Suprapubic skin (tissue), 4 donors: ENCODE results near the gene SCLT1. TPM values are rescaled to one million over a fixed set of nuclear protein-coding genes. Genes with fewer than 3 reads are reported as not detected.

ENCODE experiments used
- DNase-seq, 2 donors: peaks; one replicate each; pipeline ENCODE4 v3.0.0-alpha.2; 2019; ENCODE audit warnings: low spot score in 2 of 2
- H3K27ac ChIP-seq: fragments of 200-600 bp; sonication (generic); one replicate; pipeline ENCODE4 v1.5.1; 2019
- H3K27me3 ChIP-seq: fragments of 200-600 bp; sonication (generic); one replicate; pipeline ENCODE4 v1.5.1; 2019
- H3K36me3 ChIP-seq: fragments of 200-600 bp; sonication (generic); one replicate; pipeline ENCODE4 v1.5.1; 2019
- H3K4me1 ChIP-seq: fragments of 200-600 bp; sonication (generic); one replicate; pipeline ENCODE4 v1.5.1; 2019
- H3K4me3 ChIP-seq: fragments of 200-600 bp; sonication (generic); one replicate; pipeline ENCODE4 v1.5.1; 2019; ENCODE audit warnings: mild to moderate bottlenecking
- H3K9me3 ChIP-seq: fragments of 200-600 bp; sonication (generic); one replicate; pipeline ENCODE4 v1.5.1; 2019
- CTCF ChIP-seq, 2 donors: fragments of 200-600 bp in 1 of 2; fragments of 450-650 bp in 1 of 2; sonication (generic) in 1 of 2; IDR thresholded peaks; one replicate each; pipeline ENCODE4 v1.5.1; 2016 to 2019; ENCODE audit warnings: antibody characterized with exemption in 2 of 2, mild to moderate bottlenecking in 1 of 2, moderate library complexity in 1 of 2
- EP300 ChIP-seq: sonication (generic); formaldehyde crosslinking; IDR thresholded peaks from one replicate; pipeline ENCODE4 v1.6.1; 2017; ENCODE audit warnings: antibody characterized with exemption
- POLR2A ChIP-seq, 2 donors: fragments of 450-650 bp; IDR thresholded peaks; one replicate each; pipeline ENCODE4 v1.6.1; 2017; ENCODE audit warnings: antibody characterized with exemption in 2 of 2, mild to moderate bottlenecking in 2 of 2, moderate library complexity in 2 of 2
- POLR2AphosphoS5 ChIP-seq, 3 donors: sonication (generic); formaldehyde crosslinking; IDR thresholded peaks; one replicate each; pipeline ENCODE4 v1.6.1; 2017; ENCODE audit warnings: antibody characterized with exemption in 3 of 3
- WGBS: methylation state at CpG from one replicate; pipeline ENCODE4 v1.1.5; 2018; 5-methylcytosine and 5-hydroxymethylcytosine counted together
- total RNA-seq, 4 donors: library from RNA; depleted of rRNA; stranded (reverse); fragments of >200 nt; gene quantifications; one replicate each; pipeline ENCODE4 v1.1.0, GENCODE V29; 2016

SCLT1 gene
- total RNA-seq, 4 donors from 2014 or later: 7.6 to 17.2 (median 9.6) TPM

GRCh38 chr4:128844931-128845330 lies 248.4 kb downstream of the SCLT1 start:
- DNase-seq: no peak
- TF ChIP-seq POLR2A (IDR thresholded peaks at IDR 0.05) (no peak), CTCF (IDR thresholded peaks at IDR 0.05) (no peak), POLR2AphosphoS5 (IDR thresholded peaks at IDR 0.05) (no peak), EP300 (no peak)
- Histone ChIP-seq H3K27ac (peak overlapping the region; percentile 63), H3K27me3 (no peaks in the 10 kb centered on the region), H3K4me1 (peaks cover 7% of the 10 kb centered on the region), H3K9me3 (no peaks in the 10 kb centered on the region), H3K36me3 (peaks cover 60% of the 10 kb centered on the region), H3K4me3 (no peak overlapping the region)
- WGBS: 80% methylated on average over 4 of the region's 4 CpGs

- peaks cover 18% of the 10 kb centered on the region for H3K4me1 ChIP-seq
These were observed 251.9 kb downstream of the SCLT1 start for GRCh38 chr4:128841402-128841801.

GRCh38 chr4:128840711-128841318 lies 252.5 kb downstream of the SCLT1 start:
- H3K4me1 ChIP-seq: peaks cover 20% of the 10 kb centered on the region
- TF ChIP-seq EP300: no peak
- TF ChIP-seq POLR2A (IDR thresholded peaks at IDR 0.05): no peak
- TF ChIP-seq POLR2AphosphoS5 (IDR thresholded peaks at IDR 0.05): no peak
- no peak for TF ChIP-seq CTCF (IDR thresholded peaks at IDR 0.05)
- no peak overlapping the region for H3K27ac ChIP-seq

More at GRCh38 chr4:128841402-128841801, 251.9 kb downstream of the SCLT1 start:
- H3K4me3 ChIP-seq: no peak overlapping the region
- no peaks in the 10 kb centered on the region for H3K9me3 ChIP-seq
- TF ChIP-seq POLR2A (IDR thresholded peaks at IDR 0.05) (no peak), EP300 (no peak), POLR2AphosphoS5 (IDR thresholded peaks at IDR 0.05) (no peak), CTCF (IDR thresholded peaks at IDR 0.05) (no peak)
- peaks cover 25% of the 10 kb centered on the region for H3K36me3 ChIP-seq
- H3K27me3 ChIP-seq: no peaks in the 10 kb centered on the region
- WGBS: 64% methylated on average over 2 of the region's 2 CpGs
- DNase-seq: no peak
- H3K27ac ChIP-seq: no peak overlapping the region

GRCh38 chr4:128837679-128838078 lies 255.7 kb downstream of the SCLT1 start:
- peaks cover 6% of the 10 kb centered on the region for H3K36me3 ChIP-seq
- H3K9me3 ChIP-seq: no peaks in the 10 kb centered on the region
- no peak for DNase-seq
- no peak for TF ChIP-seq CTCF (IDR thresholded peaks at IDR 0.05)
- TF ChIP-seq POLR2AphosphoS5 (IDR thresholded peaks at IDR 0.05): no peak
- TF ChIP-seq EP300: no peak
- TF ChIP-seq POLR2A (IDR thresholded peaks at IDR 0.05): no peak
- no peak overlapping the region for H3K4me3 ChIP-seq
- peaks cover 27% of the 10 kb centered on the region for H3K4me1 ChIP-seq
- no peak overlapping the region for H3K27ac ChIP-seq
- WGBS: 91% methylated on average over 3 of the region's 3 CpGs
- no peaks in the 10 kb centered on the region for H3K27me3 ChIP-seq

More at GRCh38 chr4:128840711-128841318, 252.5 kb downstream of the SCLT1 start:
- no peak overlapping the region for H3K4me3 ChIP-seq
- H3K36me3 ChIP-seq: peaks cover 19% of the 10 kb centered on the region
- no peaks in the 10 kb centered on the region for H3K9me3 ChIP-seq
- no peaks in the 10 kb centered on the region for H3K27me3 ChIP-seq
- WGBS: 93% methylated on average over 2 of the region's 2 CpGs
- no peak for DNase-seq

GRCh38 chr4:128837198-128837597 lies 256.1 kb downstream of the SCLT1 start:
- H3K9me3 ChIP-seq: no peaks in the 10 kb centered on the region
- H3K36me3 ChIP-seq: peaks cover 8% of the 10 kb centered on the region
- H3K4me3 ChIP-seq: no peak overlapping the region
- TF ChIP-seq POLR2A (IDR thresholded peaks at IDR 0.05) (no peak), EP300 (no peak), CTCF (IDR thresholded peaks at IDR 0.05) (no peak), POLR2AphosphoS5 (IDR thresholded peaks at IDR 0.05) (no peak)
- no peak for DNase-seq
- no peak overlapping the region for H3K27ac ChIP-seq
- 90% methylated on average over 2 of the region's 2 CpGs for WGBS
- no peaks in the 10 kb centered on the region for H3K27me3 ChIP-seq
- H3K4me1 ChIP-seq: peaks cover 27% of the 10 kb centered on the region
